HG02973 (cell line): ENCODE measurements around the gene NXPH3.
"Not testable (repeated sequence)": the region's sequence is repeated elsewhere in the genome, so short reads cannot be mapped to it uniquely, and the experiment has no call there.

Source experiments
- ATAC-seq: cut with Tn5 transposase; IDR thresholded peaks from one replicate; pipeline ENCODE4 v1.9.1; 2021; ENCODE audit warnings: moderate library complexity; ENCODE audit not compliant: unreplicated experiment

Gene NXPH3

GRCh38 chr17:49554694-49555494 is 20.8 kb upstream of the NXPH3 start:
- ATAC-seq, result no peak

- ATAC-seq, result no peak
Observed at GRCh38 chr17:49555495-49556222, 20.0 kb upstream of the NXPH3 start.

DNA sequence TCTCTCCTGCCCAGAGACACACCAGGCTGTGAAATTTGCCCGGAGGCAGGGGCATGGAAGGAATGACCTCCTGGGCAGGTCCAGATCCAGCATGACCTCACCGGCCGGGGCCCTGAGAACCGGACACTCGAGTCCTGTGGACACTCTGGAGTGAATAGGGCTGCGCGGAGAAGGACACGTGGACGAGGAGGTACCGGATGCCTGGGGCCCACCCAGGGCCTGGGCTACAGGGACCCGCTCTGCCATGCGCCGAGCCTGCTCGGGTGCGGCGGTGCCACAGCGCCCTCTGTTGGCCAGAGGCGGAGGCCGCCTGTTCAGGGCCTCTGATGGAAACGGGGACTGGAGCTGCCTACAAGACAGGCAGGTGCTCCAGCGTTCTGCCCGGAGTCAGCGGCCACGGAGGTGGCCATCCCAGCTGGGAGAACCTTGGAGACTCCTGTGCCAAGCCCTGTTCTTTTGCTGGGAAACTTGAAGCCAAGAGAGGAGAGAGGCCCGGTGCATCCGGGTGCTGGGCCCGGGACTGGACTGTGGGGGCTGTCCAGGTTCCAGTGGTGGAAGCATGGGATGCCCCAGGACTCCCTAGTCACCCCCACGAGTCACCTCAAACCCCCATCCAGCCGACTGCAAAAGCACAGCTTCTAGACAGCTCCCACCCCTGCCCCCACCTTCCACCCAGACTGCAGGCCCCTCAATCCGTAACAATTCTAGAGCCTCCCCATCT is 19.3 kb upstream of the NXPH3 start:
- no peak for ATAC-seq

GRCh38 chr17:49557312-49558024 is 18.2 kb upstream of the NXPH3 start:
- ATAC-seq, result no peak

DNA sequence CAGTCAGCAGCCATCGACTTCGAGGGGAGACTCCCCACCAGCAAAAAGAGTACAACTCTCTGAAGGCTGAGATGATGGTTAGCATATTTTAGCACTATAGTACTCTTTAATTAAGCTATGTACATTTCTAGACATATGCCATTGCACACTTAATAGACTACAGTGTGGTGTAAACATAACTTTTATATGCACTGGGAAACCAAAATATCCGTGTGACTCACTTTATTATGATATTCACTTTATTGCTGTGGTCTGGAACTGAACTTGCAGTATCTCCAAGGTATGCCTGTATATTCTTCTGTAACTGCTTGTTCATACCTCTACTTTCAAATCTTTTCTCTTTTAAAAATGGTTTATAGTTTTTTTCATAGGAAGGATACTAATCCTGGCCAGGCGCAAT is 11.0 kb upstream of the NXPH3 start:
- ATAC-seq, result no peak

DNA sequence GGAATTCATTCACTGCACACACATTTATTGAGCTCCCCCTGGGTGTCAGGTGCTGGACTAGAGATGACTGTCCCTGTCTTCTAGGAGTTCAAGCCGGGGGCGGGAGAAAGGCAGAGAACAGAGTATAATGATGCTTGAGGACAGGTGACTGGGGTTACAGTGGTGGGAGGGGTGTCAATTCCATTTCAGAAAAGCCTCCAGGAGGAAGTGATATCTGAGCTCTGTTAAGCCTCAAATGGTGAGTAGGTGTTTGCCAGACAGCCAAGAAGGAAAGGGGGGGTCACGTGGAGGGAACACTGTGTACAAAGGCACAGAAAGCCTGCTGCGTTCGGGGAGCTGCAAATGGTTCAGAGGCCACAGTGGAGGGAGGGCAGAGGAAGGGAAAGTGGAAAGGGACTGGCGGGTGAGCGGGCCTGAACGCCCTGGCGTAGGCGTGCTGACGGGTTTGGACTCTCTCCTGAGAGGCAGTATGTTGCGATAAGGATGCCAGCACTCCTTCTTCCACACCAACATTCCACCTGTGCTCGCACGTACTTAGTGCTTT is 9.7 kb upstream of the NXPH3 start:
- no peak for ATAC-seq

GRCh38 chr17:49566668-49567071 is 9.0 kb upstream of the NXPH3 start:
- no peak for ATAC-seq

- ATAC-seq, result no peak
Observed at GRCh38 chr17:49567104-49567521, 8.6 kb upstream of the NXPH3 start.

GRCh38 chr17:49567871-49568694 is 7.6 kb upstream of the NXPH3 start:
- ATAC-seq, result no peak

GRCh38 chr17:49568695-49569047 is 7.0 kb upstream of the NXPH3 start:
- not testable (repeated sequence) for ATAC-seq

GRCh38 chr17:49570540-49571242 is 5.0 kb upstream of the NXPH3 start:
- ATAC-seq, result no peak

- ATAC-seq, result no peak
Observed at GRCh38 chr17:49571283-49571682, 4.4 kb upstream of the NXPH3 start.

GRCh38 chr17:49571764-49572163 is 3.9 kb upstream of the NXPH3 start:
- no peak for ATAC-seq

GRCh38 chr17:49572226-49572625 is 3.4 kb upstream of the NXPH3 start:
- no peak for ATAC-seq

DNA sequence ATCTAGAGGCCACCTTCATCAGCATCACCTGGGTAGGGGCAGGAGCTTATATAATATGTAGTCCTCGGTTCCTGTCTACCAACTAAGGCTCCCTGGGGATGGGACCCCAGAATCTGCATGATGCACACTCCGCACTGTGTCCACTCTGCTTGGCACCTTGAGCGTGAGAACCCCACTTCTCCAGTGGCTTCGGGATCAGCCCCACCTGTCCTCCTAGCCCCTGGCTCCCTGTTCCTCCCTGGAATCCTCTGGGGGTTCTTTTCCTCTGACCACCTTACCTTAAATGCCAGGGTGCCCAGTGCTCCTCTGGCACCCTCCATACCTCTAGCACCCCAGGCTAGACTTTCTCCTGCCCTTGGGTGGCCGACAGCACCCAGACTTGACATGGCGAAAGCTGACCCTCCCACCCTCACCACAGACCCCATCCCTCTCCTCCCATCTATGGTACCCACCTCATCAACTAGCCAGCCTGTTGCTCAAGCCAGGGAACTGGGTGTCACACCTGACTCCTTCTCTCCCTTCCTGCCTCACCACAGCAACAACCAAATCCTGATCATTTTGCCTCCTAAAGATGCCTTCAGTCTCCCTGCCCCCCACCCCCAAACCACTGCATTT is 2.8 kb upstream of the NXPH3 start:
- ATAC-seq, result no peak

GRCh38 chr17:49573510-49574322 is 2.0 kb upstream of the NXPH3 start:
- no peak for ATAC-seq

DNA sequence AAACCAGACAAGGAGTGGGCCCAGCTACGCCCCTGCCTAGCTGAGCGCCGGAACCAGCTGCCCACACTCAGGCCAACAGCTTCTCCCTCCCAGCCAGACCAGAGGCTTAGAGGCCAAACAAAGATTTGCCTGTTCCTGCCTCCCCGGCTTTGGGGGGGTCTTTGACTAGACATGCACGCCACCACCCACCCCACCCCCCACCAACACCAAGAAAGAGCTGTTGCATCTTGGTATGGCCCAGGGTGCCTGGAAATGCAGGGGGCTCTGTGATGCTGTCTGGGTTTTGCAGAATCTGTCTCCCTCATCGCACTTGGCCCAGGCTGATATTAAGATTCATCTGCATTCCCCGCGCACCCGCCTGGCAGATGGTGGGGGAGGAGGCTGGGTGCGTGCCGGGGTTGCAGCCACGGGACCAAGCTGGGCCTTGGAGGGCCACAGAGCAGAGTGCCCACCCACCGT is 1.3 kb upstream of the NXPH3 start:
- ATAC-seq, result no peak
